GM18868 (cell line): ENCODE results near the gene FBXW11.

ENCODE experiments used
- ATAC-seq: cut with Tn5 transposase; IDR thresholded peaks from one replicate; pipeline ENCODE4 v1.9.1; 2021; ENCODE audit warnings: mild to moderate bottlenecking, moderate library complexity; ENCODE audit not compliant: unreplicated experiment

The FBXW11 gene

GRCh38 chr5:172006321-172007174 lies at the start of gene FBXW11:
Gene FBXW11 (minus strand): TSS chr5:172006638. CDS start chr5:172006502, 136 bp downstream.
- ATAC-seq, result peak; percentile 83

DNA sequence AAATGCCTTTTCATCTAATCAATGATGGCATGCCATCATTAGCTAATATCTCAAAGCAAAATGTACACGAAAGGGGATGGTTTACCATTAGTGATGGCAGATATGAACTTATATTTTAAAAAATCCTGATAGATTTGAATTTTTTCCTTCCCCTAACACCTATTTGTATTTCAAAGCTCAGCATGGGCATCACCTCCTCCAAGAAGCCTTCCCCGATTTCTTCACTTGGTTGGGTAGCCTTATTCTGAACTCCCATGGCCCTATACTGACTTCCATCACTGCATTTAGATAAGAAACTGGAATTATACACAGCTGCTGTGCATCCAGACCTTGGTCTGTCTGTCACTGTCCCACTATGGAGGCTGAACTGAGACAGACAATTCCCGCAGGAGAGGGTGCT lies 49.6 kb upstream of the FBXW11 start:
- ATAC-seq, result no peak

DNA sequence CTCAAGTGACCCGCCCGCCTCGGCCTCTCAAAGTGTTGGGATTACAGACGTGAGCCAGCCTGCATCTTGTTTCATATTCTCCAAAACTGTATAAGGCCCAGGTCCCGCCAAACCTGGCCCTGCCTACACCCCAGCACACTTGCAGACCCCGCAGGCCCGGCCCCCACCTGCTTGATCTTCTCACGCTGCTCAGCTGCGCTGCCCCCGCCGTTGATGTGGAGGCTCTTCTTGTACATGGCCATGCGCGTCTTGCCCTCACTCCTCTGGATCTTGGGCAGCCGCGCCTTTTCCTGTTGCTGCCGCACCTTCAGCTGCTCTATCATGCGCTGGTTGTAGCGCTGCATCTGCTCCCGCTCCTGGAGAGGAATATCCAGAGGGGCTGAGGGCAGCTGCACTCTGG lies 49.0 kb upstream of the FBXW11 start:
- ATAC-seq, result no peak

GRCh38 chr5:172054611-172055153 lies 48.2 kb upstream of the FBXW11 start:
- ATAC-seq, result no peak

DNA sequence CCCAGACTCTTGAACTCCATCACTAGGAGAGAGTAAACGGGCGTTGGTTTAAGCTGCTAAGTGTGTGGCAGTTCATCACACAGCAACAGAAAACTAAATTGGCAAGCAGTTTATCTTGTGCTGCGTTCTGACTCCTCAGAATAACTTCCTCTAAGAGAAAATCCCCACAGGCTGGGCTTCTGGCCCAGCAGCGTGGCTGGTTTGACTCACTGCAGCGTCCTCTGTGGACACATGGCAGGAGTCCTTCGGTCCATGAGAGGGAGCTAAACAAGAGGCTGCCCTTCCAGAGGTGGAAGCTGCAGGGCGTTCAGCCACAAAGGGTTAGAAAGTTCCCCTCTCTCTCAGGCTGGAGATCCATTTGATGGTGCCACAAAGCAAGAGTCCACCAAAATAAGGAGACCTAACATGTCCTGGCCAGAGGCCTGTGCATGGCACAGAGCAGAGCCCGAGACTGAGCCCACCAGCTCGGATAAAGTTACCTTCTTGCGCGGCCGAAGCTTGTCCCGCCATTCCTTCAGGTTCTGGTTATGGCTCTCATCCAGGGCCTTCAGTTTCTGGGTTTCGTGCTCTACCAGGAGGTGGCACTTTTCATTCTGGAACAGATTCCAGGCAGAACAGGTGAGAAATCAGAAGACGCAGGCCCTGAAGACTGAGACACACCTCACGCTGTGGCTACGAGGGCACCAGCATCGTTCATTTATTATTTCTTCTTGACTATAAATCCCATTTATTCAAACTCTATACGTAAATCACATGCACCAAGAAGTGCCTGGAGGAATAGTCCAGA lies 46.2 kb upstream of the FBXW11 start:
- ATAC-seq, result no peak

DNA sequence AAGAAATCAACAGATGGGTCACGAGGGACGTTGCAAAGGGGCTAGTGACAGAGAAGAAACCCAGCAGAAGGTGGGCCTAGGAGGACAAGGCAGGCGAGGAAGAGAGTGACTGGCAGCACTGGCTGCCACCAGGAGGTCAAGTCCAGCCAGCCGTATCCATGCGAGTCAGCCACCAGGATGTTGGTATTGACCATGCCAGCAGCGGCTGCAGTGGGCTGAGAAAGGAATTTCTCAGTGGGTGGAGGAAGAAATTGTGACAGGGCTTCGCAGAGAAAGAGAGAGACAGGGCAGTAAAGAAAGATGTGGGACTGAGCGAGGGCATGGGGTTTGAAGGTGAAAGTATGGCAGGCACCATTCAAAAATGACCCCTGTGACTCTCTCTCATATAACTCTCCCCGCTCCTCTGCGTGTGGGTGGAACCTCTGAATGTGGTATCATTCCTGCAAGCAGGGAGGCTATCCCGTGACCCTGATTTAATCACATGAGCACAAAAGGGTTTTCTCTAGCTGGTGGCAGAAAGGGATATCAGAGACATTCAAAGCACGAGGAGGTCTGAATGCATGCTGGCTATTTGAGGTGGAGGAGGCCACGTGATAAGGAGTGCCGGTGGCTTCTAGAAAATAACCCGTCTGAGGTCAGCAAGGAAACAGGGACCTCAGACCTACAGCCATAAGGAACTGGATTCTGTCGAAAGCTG lies 45.4 kb upstream of the FBXW11 start:
- no peak for ATAC-seq

GRCh38 chr5:172050080-172050479 lies 43.6 kb upstream of the FBXW11 start:
- ATAC-seq, result no peak

- no peak for ATAC-seq
Observed at GRCh38 chr5:172049226-172049796, 42.9 kb upstream of the FBXW11 start.

GRCh38 chr5:172048539-172049101 lies 42.2 kb upstream of the FBXW11 start:
- no peak for ATAC-seq

DNA sequence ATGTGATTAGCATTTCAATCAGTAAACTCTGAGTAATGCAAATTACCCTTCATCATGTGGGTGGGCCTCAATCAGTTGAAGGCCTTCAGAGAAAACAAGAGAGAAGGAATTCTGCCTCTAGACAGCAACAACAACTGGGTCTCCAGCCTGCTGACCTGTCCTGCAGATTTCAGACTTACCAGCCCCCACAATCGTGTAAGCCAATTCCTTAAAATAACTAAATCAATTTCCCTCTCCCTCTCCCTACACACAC lies 41.7 kb upstream of the FBXW11 start:
- no peak for ATAC-seq

- ATAC-seq, result no peak
Observed at GRCh38 chr5:172046593-172046992, 40.2 kb upstream of the FBXW11 start.

GRCh38 chr5:172045315-172045632 lies 38.8 kb upstream of the FBXW11 start:
- no peak for ATAC-seq

- ATAC-seq, result no peak
Observed at GRCh38 chr5:172044631-172045314, 38.3 kb upstream of the FBXW11 start.

DNA sequence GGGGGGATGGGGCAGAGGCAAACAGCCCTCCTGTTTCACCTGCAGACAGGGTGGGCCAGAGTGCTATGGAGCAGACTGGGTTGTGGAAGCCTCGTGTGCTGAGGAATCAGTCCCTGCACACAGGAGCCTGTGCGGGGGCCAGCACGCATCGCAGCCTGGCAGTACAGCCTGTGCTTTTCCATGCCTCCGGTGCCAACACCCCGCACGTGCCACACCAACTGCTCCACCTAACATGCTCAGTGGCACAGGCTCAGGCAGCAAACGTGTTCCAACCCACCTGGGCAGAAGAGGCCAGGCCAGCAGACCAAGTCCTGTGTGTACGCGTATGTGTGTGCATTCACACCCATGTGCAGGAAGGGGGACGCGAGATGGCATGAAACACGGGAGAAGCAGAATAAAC lies 37.4 kb upstream of the FBXW11 start:
- ATAC-seq, result no peak

GRCh38 chr5:172042183-172042582 lies 35.7 kb upstream of the FBXW11 start:
- no peak for ATAC-seq

- ATAC-seq, result no peak
Observed at GRCh38 chr5:172038167-172038566, 31.7 kb upstream of the FBXW11 start.

DNA sequence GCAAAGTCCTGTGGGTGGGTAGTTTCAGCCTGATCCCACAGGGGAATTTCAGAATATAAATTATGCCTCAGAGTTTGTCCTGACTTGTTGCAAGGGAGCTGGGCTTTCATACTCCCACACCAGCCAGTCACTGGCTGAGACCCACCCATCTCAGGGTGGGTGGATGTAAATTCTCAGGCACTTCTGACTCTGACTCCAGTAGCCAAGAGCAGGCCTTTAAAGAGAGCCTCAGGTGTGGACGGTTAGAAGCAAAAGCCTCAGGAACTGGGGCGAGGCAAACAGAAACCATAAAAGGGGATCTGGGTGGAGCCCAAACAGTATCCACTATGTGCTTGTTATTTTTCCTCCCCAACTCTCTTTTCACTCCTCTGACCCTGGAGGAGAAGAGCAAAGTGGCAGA lies 28.6 kb upstream of the FBXW11 start:
- peak; percentile 84 for ATAC-seq

DNA sequence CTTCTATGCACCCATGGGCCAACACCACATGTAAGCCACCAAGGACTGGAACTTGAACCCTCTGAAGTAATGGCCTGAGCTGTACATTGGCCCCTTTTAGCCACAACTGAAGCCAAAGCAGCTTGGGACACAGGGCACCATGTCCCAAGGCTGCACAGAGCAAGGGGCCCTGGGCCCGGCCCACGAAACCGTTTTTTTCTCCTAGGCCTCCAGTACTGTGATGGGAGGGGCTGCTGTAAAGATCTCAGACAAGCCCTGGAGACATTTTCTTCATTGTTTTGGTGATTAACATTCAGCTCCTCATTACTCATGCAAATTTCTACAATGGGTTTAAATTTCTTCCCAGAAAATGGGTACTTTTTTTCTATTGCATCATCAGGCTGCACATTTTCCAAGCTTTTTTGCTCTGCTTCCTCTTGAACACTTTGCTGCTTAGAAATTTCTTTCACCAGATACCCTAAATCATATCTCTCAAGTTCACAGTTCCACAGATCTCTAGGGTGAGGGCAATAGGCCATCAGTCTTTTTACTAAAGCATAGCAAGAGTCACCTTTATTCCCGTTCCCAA lies 25.5 kb upstream of the FBXW11 start:
- ATAC-seq, result no peak

DNA sequence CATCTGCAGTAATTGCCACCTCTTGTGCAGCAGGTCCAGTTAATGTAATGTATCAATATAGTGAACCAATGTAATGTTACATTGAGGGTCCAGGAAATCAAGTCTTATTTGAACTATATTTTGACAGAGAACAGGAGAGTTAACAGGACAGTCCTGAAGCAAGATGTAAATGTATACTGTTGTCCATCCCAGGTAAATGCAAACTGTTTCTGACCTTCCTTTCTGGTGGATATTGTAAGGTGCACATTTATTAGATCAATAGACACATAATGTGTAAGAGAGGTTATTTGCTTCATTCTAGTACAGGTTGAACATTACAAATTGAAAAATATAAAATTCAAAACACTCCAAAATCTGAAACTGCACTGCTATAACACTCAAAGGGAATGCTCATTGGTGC lies 23.4 kb upstream of the FBXW11 start:
- no peak for ATAC-seq

DNA sequence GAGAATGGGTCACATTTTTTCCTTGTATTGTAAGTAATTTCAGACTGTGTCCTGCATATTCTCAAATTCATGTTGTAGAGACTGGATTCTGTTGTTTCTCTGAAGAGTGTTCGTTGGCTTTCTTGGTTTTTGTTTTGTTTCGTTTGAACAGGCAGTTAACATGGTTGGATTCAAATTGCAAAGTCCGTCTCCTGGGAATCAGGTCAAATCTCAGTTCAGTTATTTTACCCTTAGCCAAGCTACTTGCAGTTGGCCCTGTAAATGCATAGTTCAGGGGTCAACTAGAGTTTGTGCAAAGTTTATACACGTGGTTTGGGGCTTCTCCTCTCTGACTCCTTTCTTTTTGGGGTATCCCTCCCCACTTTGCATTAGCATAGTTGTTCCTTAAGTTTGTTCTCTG lies 21.7 kb upstream of the FBXW11 start:
- ATAC-seq, result no peak
